HG02884 (cell line): Measurements from ENCODE around the gene LPO.

Experiments
- ATAC-seq: cut with Tn5 transposase; IDR thresholded peaks from one replicate; pipeline ENCODE4 v1.9.1; 2021; ENCODE audit warnings: mild to moderate bottlenecking, moderate library complexity; ENCODE audit not compliant: unreplicated experiment

Gene LPO

DNA sequence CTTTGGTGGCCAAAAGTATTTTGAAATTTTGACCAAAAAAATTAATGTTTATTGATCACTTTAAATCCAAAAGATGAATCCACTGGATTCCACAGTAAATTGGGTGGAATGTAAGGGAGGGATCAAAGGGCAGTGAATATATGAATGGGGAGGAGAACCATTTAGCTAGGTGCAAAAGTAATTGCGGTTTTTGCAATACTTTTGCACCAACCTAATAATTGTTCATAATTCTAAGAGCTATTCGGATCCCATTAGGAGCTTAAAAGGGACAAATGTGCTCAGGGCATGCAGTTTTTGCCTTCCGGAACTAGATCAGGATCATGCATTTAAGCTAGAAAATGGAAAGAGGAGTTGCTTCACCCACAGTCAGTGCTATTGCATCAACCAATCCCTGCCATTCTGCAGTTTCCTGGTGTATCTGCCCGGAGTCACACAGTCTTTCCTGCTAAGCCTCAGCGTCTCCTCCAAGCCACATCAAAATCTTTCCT is at the start of gene LPO:
LPO (plus strand) TSS at position 438 of the 488 bp plus-strand sequence. CDS start 4,396 bp downstream, outside the sequence.
- ATAC-seq: no peak

- no peak for ATAC-seq
These were observed 48.8 kb upstream of the LPO start for GRCh38 chr17:58189436-58190146.

DNA sequence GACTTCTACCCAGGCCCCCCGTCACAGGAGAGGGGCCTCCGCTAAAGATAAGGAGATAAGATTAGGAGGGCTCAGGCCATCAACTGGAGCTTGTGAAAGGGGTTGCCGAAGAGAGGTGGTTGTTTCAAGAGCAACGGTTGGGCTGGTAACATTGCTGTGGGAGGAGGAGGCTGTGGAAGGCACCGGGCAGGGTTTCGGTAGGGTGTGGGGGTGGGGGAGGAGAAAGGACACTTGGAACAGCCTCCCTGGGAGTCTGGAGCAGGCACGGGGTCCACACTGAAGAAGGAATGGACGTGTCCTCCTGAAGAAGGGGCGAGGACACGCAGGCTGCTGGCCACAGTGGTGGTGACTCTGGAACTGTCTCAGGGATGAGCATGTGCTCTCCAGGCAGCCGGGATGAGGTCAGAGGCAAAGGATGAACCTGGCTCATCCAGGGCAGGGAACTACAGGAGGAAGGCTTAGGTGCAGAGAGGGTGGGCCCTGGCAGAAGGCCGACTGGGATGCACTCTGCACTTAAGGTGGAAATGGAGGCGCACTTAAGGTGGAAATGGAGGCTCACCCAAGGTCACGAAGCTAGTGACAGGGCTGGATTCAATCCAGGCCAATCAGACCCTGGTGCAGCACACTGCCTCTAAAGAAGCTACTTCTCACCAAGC is 47.0 kb upstream of the LPO start:
- no peak for ATAC-seq

DNA sequence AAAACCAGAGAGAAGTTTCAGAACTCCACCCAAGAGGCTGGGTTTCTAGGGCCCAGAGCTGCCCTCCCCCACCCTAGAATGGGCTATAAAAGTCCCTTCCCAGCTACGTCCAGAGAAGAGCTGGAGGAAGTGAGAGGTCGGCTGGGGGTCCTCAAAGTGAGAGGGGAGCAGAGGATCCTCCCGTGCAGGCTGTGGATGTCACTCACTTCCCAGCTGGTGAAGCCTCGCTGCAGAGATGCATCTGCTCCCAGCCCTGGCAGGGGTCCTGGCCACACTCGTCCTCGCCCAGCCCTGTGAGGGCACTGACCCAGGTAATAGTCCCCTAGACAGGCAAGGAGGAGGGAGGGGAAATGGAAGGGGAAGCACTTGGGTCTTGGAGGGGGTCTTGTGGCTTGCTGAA is 45.8 kb upstream of the LPO start, which contains the start of gene EPX:
EPX (plus strand) TSS at position 115 of the 400 bp plus-strand sequence; CDS start at position 236, 121 bp downstream.
- no peak for ATAC-seq

DNA sequence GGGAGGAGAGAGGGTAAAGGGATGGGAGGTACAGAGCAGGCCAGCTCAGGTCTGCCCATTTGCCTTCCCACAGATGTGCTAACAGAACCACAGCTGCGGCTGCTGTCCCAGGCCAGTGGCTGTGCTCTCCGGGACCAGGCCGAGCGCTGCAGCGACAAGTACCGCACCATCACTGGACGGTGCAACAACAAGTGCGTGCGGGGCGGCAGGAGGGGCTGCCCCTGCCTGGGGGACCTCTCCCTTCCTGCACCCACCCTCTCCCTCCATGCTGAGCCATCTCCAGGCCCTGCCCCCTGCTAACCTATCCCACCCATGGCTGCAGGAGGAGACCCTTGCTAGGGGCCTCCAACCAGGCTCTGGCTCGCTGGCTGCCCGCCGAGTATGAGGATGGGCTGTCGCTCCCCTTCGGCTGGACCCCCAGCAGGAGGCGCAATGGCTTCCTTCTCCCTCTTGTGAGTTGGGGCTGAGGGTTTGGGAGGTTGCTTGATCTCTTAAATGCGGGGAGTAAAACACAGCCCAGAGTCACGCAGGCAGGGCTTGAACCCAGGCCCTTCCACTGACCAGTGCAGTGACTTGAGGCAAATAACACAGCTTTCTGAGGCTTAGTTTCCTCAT is 44.6 kb upstream of the LPO start:
- no peak for ATAC-seq

DNA sequence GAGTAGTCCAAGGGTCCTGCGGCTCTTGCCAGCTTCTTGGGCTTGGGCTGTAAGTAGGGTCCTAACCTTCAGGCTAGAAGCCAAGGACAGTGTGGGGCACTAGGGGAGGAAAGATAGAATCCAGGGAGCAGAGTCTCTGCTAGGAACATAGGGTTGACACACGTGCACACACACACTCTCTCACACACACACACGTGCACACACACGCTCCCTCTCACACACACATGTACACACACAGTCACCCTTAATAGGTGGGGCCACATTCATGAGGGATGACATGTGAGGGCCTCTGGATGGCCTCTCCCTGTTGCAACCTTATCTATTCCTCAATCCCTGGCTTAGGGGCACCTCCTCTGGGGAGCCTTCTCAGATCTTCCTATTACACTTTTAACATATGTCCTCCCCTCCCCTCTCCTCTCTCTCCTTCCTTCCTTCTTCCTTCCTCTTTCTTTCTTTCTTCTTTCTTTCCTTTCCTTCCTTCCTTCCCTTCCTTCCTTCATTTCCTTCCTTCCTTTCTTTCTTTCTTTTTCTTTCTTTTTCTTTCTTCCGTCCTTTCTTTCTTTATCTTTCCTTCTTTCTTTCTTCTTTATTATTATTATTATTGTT is 42.8 kb upstream of the LPO start:
- no peak for ATAC-seq

DNA sequence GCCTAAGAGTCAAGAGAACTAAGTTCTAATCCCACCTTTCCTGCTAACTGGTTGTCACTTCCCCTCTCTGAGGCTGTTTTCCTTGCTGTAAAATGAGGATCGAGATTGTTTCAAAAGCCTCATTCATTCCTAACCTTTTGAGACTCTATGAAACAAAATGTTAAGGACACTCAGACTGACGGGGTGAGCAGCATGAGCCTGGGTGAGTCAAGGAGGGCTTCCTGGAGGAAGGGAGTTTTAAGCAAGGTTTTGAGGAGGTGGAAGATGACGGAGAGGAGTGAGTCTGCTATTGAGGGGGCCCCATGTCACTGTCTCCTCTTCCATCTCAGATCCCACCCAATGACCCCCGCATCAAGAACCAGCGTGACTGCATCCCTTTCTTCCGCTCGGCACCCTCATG is 41.8 kb upstream of the LPO start:
- no peak for ATAC-seq

- ATAC-seq: no peak
These were observed 38.3 kb upstream of the LPO start for GRCh38 chr17:58200024-58200633.

DNA sequence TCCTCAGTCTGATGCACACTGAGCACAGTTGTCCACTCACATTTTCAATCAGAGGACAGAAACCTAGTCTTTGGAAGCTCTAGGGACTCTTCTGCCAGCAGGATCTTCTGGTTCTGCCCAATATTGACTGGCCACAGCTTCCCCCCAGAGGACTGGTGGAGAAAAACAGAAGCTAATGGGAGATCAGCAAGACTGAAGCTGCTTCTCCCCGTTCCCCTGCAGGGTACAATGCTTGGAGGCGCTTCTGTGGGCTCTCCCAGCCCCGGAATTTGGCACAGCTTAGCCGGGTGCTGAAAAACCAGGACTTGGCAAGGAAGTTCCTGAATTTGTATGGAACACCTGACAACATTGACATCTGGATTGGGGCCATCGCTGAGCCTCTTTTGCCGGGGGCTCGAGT is 35.5 kb upstream of the LPO start:
- ATAC-seq: no peak

GRCh38 chr17:58204796-58205195 is 33.6 kb upstream of the LPO start:
- ATAC-seq: no peak

DNA sequence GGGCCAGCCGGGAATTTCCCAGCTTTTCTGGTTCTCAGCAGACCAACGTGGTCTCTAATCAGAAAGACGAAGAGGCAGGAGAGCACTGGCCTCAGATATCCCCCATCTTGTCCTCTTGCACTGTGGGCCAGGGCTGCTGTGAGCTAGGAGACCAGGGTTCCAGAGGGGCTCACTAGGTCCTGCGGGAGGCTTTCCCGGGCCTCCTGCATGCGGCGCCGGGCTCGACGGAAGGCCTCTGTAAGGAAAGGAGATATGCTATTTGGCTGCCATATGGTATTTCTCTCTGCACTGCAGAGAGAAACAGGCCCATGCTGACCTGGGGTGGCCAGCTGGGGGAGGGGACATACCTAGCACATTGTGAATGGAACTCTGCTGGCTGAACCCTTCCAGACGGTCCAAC is 32.4 kb upstream of the LPO start:
- no peak for ATAC-seq

GRCh38 chr17:58207451-58207850 is 30.9 kb upstream of the LPO start:
- ATAC-seq: no peak

DNA sequence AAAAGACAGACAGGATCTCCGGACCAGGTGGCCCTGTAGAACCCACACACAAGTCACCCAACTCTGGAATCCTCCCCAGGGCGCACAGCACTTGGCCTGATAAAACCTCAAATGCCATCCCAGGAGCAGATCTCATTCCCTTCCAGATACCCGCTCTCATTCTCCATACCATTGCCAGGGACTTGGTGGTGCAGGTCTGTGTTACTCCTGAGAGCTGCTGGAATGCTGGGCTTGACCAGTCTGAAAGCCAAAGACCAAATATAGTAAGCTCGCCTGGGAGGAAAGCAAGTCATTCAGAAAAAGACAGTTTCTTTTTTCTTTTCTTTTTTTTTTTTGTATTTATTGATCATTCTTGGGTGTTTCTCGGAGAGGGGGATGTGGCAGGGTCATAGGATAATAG is 30.0 kb upstream of the LPO start:
- ATAC-seq: no peak

- ATAC-seq: no peak
These were observed 27.5 kb upstream of the LPO start for GRCh38 chr17:58210922-58211321.

DNA sequence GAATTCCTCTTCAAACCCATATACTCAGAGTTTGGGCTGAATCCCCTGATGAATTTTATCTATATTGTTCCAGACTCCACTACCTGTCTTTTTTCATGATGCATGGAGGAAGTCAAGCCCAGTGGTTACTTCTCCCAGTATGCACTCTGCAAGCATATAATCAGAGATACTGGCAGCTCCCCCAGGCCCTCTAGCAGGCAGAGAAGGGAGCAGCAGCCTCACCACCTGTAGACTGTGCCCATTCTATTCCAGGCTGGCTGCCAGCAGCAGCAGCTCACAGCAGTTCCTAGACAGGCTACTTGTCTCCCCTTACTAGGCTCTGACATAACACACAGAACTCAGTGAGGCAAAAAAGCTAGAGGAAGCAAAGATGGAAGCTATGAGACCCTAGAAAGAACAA is 22.7 kb upstream of the LPO start:
- no peak for ATAC-seq

- no peak for ATAC-seq
These were observed 20.6 kb upstream of the LPO start for GRCh38 chr17:58217766-58218165.

GRCh38 chr17:58219007-58219788 is 19.2 kb upstream of the LPO start, which contains the start of gene MKS1:
MKS1 (minus strand) TSS chr17:58219255; CDS start chr17:58219230, 25 bp downstream.
- peak; percentile 88 for ATAC-seq

- no peak for ATAC-seq
These were observed 18.6 kb upstream of the LPO start for GRCh38 chr17:58219789-58220183.

- ATAC-seq: no peak
These were observed 14.1 kb upstream of the LPO start for GRCh38 chr17:58224315-58224714.

DNA sequence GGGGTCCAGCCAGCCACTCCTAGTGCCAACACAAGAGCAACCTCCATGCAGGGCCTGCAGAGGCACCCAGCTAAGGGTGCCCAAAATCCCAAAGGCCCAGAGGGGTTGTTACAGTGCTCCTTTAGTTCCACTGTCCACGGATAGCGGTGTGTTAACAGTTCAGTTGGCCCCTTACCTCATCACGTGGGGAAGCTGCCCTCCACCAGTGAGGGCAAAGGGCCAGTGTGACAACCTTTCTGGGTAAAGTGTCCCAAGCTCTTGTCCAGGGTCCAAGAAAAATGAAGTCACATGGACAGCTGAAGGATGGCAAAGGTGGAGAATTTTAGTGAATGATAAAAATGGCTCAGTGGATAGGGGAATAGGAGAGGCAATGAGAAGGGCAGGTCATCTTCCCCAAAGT is 10.7 kb upstream of the LPO start:
- no peak for ATAC-seq
